Smooth muscle cell (in vitro differentiated cells): ENCODE results near the gene SPIN1. TPM values are rescaled to one million over a fixed set of nuclear protein-coding genes. Genes with fewer than 3 reads are reported as not detected.

Experiments used
- DNase-seq: peaks from one replicate; lab custom pipeline; 2025; ENCODE audit not compliant: unreplicated experiment; lab: John Stamatoyannopoulos, UW
- H2AFZ ChIP-seq: fragments of 200-600 bp; sonication (generic); 2 replicates; pipeline ENCODE4 v1.6.0; 2016; ENCODE audit warnings: antibody characterized with exemption, low read depth, mild to moderate bottlenecking
- H3F3A ChIP-seq: fragments of 200-600 bp; sonication (generic); 2 replicates; pipeline ENCODE4 v1.6.0; 2017; ENCODE audit warnings: antibody characterized with exemption, low read depth
- H3K27ac ChIP-seq: fragments of 200-600 bp; sonication (generic); 2 replicates; pipeline ENCODE4 v1.5.1; 2016; ENCODE audit warnings: low read depth, mild to moderate bottlenecking
- H3K27me3 ChIP-seq: fragments of 200-600 bp; sonication (generic); 2 replicates; pipeline ENCODE4 v1.6.1; 2016; ENCODE audit warnings: low read depth, mild to moderate bottlenecking
- H3K36me3 ChIP-seq: fragments of 200-600 bp; sonication (generic); 2 replicates; pipeline ENCODE4 v1.5.1; 2016; ENCODE audit warnings: low read depth
- H3K4me1 ChIP-seq: fragments of 200-600 bp; sonication (generic); 2 replicates; pipeline ENCODE4 v1.5.1; 2016; ENCODE audit warnings: low read depth
- H3K4me2 ChIP-seq: fragments of 200-600 bp; sonication (generic); 2 replicates; pipeline ENCODE4 v1.6.0; 2016; ENCODE audit warnings: mild to moderate bottlenecking
- H3K4me3 ChIP-seq: fragments of 200-600 bp; sonication (generic); 2 replicates; pipeline ENCODE4 v1.5.1; 2016; ENCODE audit warnings: mild to moderate bottlenecking
- H3K79me2 ChIP-seq: fragments of 200-600 bp; sonication (generic); 2 replicates; pipeline ENCODE4 v1.6.0; 2016; ENCODE audit warnings: low read depth, mild to moderate bottlenecking
- H3K9ac ChIP-seq: fragments of 200-600 bp; sonication (generic); 2 replicates; pipeline ENCODE4 v1.6.0; 2016; ENCODE audit warnings: low read depth
- H3K9me3 ChIP-seq: fragments of 200-600 bp; sonication (generic); replicated peaks from 2 replicates; pipeline ENCODE4 v1.5.1; 2016; ENCODE audit warnings: low read depth
- H4K20me1 ChIP-seq: fragments of 200-600 bp; sonication (generic); 2 replicates; pipeline ENCODE4 v1.6.0; 2016; ENCODE audit warnings: low read depth
- WGBS: methylation state at CpG from one replicate; pipeline ENCODE4 v1.1.7; 2016; ENCODE audit warnings: low lambda C conversion rate; 5-methylcytosine and 5-hydroxymethylcytosine counted together
- polyA plus RNA-seq: library from polyadenylated mRNA; unstranded; fragments of >200 nt; fragmentation: Nextera tagmentation; extraction: Ambion mirVana; gene quantifications from 2 replicates; pipeline ENCODE4 v1.2.1, GENCODE V29; 2016
- total RNA-seq: library from RNA; depleted of rRNA; stranded (reverse); fragments of >200 nt; gene quantifications from 2 replicates; pipeline ENCODE4 v1.2.3, GENCODE V29; 2014
- TF ChIP-seq, protein P1 (sequence below): fragments of 200-600 bp; sonication (generic); IDR thresholded peaks from 2 replicates; pipeline ENCODE4 v1.5.1; 2017; ENCODE audit warnings: borderline replicate concordance, mild to moderate bottlenecking, antibody characterized with exemption; ENCODE audit not compliant: insufficient read depth, poor library complexity, severe bottlenecking

The SPIN1 gene
- total and polyA plus RNA-seq, 2 experiments from 2014 or later: 56.4 to 122 TPM

DNA sequence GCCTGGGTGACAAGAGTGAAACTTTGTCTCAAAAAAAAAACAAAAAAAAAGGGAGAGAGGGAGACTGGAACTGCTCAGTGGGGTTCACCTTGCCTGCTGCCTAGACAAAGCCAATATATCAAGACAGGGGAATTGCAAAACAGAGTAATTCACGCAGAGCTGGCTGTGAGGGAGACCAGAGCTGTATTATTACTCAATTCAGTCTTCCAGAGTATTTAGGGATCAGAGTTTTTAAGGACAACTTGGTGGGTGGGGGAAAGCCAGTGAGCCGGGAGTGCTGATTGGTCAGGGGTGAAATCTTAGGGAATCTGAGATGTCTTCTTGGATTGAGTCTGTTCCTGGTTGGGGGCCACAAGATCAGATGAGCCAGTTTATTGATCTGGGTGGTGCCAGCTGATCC lies 25.6 kb upstream of the SPIN1 start:
- Histone ChIP-seq H3K27ac (no peak overlapping the region), H3F3A (no peaks in the 10 kb centered on the region), H3K4me3 (no peak overlapping the region), H3K27me3 (no peaks in the 10 kb centered on the region), H3K9ac (no peak overlapping the region), H4K20me1 (no peaks in the 10 kb centered on the region), H3K9me3 (no peaks in the 10 kb centered on the region), H3K36me3 (no peaks in the 10 kb centered on the region), H3K4me2 (no peak overlapping the region), H2AFZ (no peak overlapping the region), H3K4me1 (no peaks in the 10 kb centered on the region), H3K79me2 (no peaks in the 10 kb centered on the region)
- TF ChIP-seq, protein P1, sequence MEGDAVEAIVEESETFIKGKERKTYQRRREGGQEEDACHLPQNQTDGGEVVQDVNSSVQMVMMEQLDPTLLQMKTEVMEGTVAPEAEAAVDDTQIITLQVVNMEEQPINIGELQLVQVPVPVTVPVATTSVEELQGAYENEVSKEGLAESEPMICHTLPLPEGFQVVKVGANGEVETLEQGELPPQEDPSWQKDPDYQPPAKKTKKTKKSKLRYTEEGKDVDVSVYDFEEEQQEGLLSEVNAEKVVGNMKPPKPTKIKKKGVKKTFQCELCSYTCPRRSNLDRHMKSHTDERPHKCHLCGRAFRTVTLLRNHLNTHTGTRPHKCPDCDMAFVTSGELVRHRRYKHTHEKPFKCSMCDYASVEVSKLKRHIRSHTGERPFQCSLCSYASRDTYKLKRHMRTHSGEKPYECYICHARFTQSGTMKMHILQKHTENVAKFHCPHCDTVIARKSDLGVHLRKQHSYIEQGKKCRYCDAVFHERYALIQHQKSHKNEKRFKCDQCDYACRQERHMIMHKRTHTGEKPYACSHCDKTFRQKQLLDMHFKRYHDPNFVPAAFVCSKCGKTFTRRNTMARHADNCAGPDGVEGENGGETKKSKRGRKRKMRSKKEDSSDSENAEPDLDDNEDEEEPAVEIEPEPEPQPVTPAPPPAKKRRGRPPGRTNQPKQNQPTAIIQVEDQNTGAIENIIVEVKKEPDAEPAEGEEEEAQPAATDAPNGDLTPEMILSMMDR: no peak
- no peak for DNase-seq
- WGBS: 57% methylated on average over 2 of the region's 2 CpGs

- Histone ChIP-seq H3K9me3 (no peaks in the 10 kb centered on the region), H3K9ac (no peak overlapping the region), H3K79me2 (no peaks in the 10 kb centered on the region), H3K4me3 (no peak overlapping the region), H3K4me1 (no peaks in the 10 kb centered on the region), H3K36me3 (no peaks in the 10 kb centered on the region), H2AFZ (no peak overlapping the region), H3K27me3 (no peaks in the 10 kb centered on the region), H4K20me1 (no peaks in the 10 kb centered on the region), H3F3A (no peaks in the 10 kb centered on the region), H3K27ac (no peak overlapping the region), H3K4me2 (no peak overlapping the region)
- DNase-seq: no peak
- 88% methylated on average over 1 of the region's 1 CpG for WGBS
- TF ChIP-seq, protein P1: no peak
Measured at GRCh38 chr9:88363661-88364060, 24.6 kb upstream of the SPIN1 start.

- Histone ChIP-seq H3K27ac (no peak overlapping the region), H3K4me1 (no peaks in the 10 kb centered on the region), H3K36me3 (no peaks in the 10 kb centered on the region), H3K79me2 (no peaks in the 10 kb centered on the region), H2AFZ (no peak overlapping the region), H3K9me3 (no peaks in the 10 kb centered on the region), H3F3A (no peaks in the 10 kb centered on the region), H4K20me1 (no peaks in the 10 kb centered on the region), H3K9ac (no peak overlapping the region), H3K4me2 (no peak overlapping the region), H3K4me3 (no peak overlapping the region), H3K27me3 (no peaks in the 10 kb centered on the region)
- DNase-seq: no peak
- 98% methylated on average over 2 of the region's 2 CpGs for WGBS
- TF ChIP-seq, protein P1: no peak
Measured at GRCh38 chr9:88364706-88365105, 23.5 kb upstream of the SPIN1 start.

DNA sequence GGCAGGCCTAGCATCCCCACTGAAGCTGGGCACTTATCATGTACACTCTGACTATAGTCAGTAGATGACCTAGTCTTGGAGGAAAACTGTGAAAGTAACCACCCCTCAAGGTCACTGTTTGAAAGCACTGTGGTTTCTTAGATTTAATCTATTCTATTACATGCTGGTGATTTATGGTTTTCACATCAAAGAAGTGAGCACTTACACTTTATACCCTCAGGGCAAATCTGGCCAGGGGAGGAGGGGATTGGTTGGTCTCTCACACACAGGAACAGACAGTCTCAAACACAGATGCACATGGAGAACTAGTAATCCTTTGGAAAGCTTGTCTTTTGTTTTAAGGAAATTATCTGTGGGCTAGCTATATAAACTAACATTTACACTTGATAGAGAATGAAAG lies 17.9 kb upstream of the SPIN1 start:
- Histone ChIP-seq H3K79me2 (no peaks in the 10 kb centered on the region), H3K4me3 (no peak overlapping the region), H3K27me3 (no peaks in the 10 kb centered on the region), H3K36me3 (no peaks in the 10 kb centered on the region), H3K4me1 (no peaks in the 10 kb centered on the region), H4K20me1 (no peaks in the 10 kb centered on the region), H3K27ac (no peak overlapping the region), H3K4me2 (no peak overlapping the region), H3K9ac (no peak overlapping the region), H3K9me3 (no peaks in the 10 kb centered on the region), H2AFZ (no peak overlapping the region), H3F3A (no peaks in the 10 kb centered on the region)
- DNase-seq: no peak
- TF ChIP-seq, protein P1: no peak
